MM.1S (cell line): ENCODE data around the gene TMEM72.

Source experiments
- EZH2phosphoT487 ChIP-seq: fragments of 300-600 bp; sonication (generic); IDR thresholded peaks from 2 replicates; pipeline ENCODE4 v1.6.1; 2018; ENCODE audit warnings: antibody characterized with exemption, low read length
- TF ChIP-seq, protein P1 (sequence below): fragments of 300-600 bp; sonication (generic); IDR thresholded peaks from 2 replicates; pipeline ENCODE4 v1.5.1; 2016; ENCODE audit warnings: antibody characterized with exemption, low read length, mixed read lengths

GRCh38 chr10:44929356-44930255 lies 18.5 kb downstream of the TMEM72 start:
- TF ChIP-seq, protein P1, sequence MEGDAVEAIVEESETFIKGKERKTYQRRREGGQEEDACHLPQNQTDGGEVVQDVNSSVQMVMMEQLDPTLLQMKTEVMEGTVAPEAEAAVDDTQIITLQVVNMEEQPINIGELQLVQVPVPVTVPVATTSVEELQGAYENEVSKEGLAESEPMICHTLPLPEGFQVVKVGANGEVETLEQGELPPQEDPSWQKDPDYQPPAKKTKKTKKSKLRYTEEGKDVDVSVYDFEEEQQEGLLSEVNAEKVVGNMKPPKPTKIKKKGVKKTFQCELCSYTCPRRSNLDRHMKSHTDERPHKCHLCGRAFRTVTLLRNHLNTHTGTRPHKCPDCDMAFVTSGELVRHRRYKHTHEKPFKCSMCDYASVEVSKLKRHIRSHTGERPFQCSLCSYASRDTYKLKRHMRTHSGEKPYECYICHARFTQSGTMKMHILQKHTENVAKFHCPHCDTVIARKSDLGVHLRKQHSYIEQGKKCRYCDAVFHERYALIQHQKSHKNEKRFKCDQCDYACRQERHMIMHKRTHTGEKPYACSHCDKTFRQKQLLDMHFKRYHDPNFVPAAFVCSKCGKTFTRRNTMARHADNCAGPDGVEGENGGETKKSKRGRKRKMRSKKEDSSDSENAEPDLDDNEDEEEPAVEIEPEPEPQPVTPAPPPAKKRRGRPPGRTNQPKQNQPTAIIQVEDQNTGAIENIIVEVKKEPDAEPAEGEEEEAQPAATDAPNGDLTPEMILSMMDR = no peak
- no peak for TF ChIP-seq EZH2phosphoT487
